ENCODE measurements around the gene SEC14L6. TPM values are rescaled to one million over a fixed set of nuclear protein-coding genes. Genes with fewer than 3 reads are reported as not detected.

SEC14L6 gene
- total RNA-seq, 1 donor from 2014 or later: not detected

DNA sequence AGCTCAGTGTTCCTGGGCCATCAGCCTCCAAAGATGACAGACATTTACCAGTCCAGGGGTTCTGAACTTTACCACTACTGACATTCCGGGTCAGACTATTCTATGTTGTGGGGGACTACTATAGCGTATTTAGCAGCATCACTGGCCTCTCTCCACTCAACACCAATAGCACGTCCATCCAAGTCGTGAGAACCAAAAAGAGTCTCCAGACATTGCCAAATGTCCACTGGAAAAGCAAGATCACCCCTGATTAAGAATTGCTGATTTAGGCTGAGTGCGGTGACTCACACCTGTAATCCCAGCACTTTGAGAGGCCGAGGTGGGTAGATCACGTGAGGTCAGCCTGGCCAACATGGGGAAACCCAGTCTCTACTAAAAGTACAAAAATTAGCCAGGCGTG is 39.9 kb upstream of the SEC14L6 start:
- Mint-ChIP-seq H3K27me3 (ENCODE audit: unreplicated experiment) (peaks cover 3% of the 10 kb centered on the region), H3K9me3 (ENCODE audit: unreplicated experiment) (no peaks in the 10 kb centered on the region), H3K4me3 (ENCODE audit: unreplicated experiment) (no peak overlapping the region), H3K4me1 (ENCODE audit: low read depth, unreplicated experiment) (no peaks in the 10 kb centered on the region), H3K27ac (ENCODE audit: unreplicated experiment) (no peak overlapping the region), H3K36me3 (ENCODE audit: unreplicated experiment) (no peaks in the 10 kb centered on the region)
- no peak for DNase-seq
- TF ChIP-seq, protein P1, sequence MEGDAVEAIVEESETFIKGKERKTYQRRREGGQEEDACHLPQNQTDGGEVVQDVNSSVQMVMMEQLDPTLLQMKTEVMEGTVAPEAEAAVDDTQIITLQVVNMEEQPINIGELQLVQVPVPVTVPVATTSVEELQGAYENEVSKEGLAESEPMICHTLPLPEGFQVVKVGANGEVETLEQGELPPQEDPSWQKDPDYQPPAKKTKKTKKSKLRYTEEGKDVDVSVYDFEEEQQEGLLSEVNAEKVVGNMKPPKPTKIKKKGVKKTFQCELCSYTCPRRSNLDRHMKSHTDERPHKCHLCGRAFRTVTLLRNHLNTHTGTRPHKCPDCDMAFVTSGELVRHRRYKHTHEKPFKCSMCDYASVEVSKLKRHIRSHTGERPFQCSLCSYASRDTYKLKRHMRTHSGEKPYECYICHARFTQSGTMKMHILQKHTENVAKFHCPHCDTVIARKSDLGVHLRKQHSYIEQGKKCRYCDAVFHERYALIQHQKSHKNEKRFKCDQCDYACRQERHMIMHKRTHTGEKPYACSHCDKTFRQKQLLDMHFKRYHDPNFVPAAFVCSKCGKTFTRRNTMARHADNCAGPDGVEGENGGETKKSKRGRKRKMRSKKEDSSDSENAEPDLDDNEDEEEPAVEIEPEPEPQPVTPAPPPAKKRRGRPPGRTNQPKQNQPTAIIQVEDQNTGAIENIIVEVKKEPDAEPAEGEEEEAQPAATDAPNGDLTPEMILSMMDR (IDR thresholded peaks at IDR 0.05; ENCODE audit: partially characterized antibody, unreplicated experiment): no peak

DNA sequence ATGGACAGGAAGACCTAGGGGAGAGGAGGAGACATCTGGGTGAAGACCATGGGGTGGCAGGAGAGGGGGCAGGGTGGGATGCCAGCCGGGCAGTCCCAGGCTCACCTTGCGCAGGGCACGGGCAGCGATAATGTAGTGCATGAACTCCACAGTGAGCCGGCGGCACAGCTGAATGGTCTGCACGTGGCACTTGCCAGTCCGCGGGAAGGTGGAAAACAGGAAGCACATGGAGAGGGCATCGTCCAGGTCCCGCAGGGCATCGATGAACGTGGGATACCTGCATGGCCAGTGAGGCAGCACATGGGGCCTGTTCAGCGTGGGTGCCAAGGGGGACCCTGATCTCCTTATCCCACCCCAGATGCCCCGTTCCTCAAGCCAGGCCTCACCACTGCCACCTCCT is 37.9 kb upstream of the SEC14L6 start:
- Mint-ChIP-seq H3K4me1 (ENCODE audit: low read depth, unreplicated experiment) (no peaks in the 10 kb centered on the region), H3K4me3 (ENCODE audit: unreplicated experiment) (no peak overlapping the region), H3K27ac (ENCODE audit: unreplicated experiment) (no peak overlapping the region), H3K36me3 (ENCODE audit: unreplicated experiment) (no peaks in the 10 kb centered on the region), H3K27me3 (ENCODE audit: unreplicated experiment) (peaks cover 3% of the 10 kb centered on the region), H3K9me3 (ENCODE audit: unreplicated experiment) (no peaks in the 10 kb centered on the region)
- TF ChIP-seq, protein P1 (IDR thresholded peaks at IDR 0.05; ENCODE audit: partially characterized antibody, unreplicated experiment): no peak
- DNase-seq: no peak

- Mint-ChIP-seq H3K4me3 (ENCODE audit: unreplicated experiment) (no peak overlapping the region), H3K27ac (ENCODE audit: unreplicated experiment) (no peak overlapping the region), H3K36me3 (ENCODE audit: unreplicated experiment) (no peaks in the 10 kb centered on the region)
These were observed 36.4 kb upstream of the SEC14L6 start for GRCh38 chr22:30582788-30583545.

DNA sequence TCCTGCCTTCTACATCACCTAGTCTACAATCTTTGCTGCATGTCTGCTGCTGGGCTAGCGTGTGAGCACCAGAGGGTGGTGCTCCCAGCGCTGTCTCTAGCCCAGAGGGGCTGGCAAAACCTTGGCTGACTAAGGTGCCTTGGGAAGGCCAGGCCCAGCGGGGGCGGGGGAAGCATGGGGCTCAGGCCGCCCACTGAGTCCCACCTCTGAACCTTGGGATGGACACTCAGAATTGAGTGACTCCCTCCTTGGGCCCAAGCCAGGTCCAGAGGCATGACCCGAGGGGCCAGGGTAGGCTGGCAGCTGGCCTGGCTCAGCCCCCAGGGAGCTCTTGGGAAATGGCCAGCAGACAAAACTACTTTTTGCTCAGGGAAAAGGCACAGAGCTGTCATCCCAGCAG is 35.5 kb upstream of the SEC14L6 start:
- Mint-ChIP-seq H3K4me3 (ENCODE audit: unreplicated experiment) (no peak overlapping the region), H3K9me3 (ENCODE audit: unreplicated experiment) (peaks cover 2% of the 10 kb centered on the region), H3K27ac (ENCODE audit: unreplicated experiment) (no peak overlapping the region), H3K36me3 (ENCODE audit: unreplicated experiment) (no peaks in the 10 kb centered on the region), H3K27me3 (ENCODE audit: unreplicated experiment) (peaks cover 3% of the 10 kb centered on the region), H3K4me1 (ENCODE audit: low read depth, unreplicated experiment) (no peaks in the 10 kb centered on the region)
- TF ChIP-seq, protein P1 (IDR thresholded peaks at IDR 0.05; ENCODE audit: partially characterized antibody, unreplicated experiment): no peak
- no peak for DNase-seq

More at GRCh38 chr22:30582788-30583545, 36.4 kb upstream of the SEC14L6 start:
- TF ChIP-seq, protein P1 (IDR thresholded peaks at IDR 0.05; ENCODE audit: partially characterized antibody, unreplicated experiment): no peak
- Mint-ChIP-seq H3K9me3 (ENCODE audit: unreplicated experiment) (no peaks in the 10 kb centered on the region), H3K27me3 (ENCODE audit: unreplicated experiment) (peaks cover 3% of the 10 kb centered on the region), H3K4me1 (ENCODE audit: low read depth, unreplicated experiment) (no peaks in the 10 kb centered on the region)
- DNase-seq: no peak

- Mint-ChIP-seq H3K27me3 (ENCODE audit: unreplicated experiment) (peaks cover 3% of the 10 kb centered on the region), H3K9me3 (ENCODE audit: unreplicated experiment) (peaks cover 2% of the 10 kb centered on the region), H3K4me3 (ENCODE audit: unreplicated experiment) (no peak overlapping the region), H3K36me3 (ENCODE audit: unreplicated experiment) (no peaks in the 10 kb centered on the region), H3K27ac (ENCODE audit: unreplicated experiment) (no peak overlapping the region), H3K4me1 (ENCODE audit: low read depth, unreplicated experiment) (no peaks in the 10 kb centered on the region)
- TF ChIP-seq, protein P1 (IDR thresholded peaks at IDR 0.05; ENCODE audit: partially characterized antibody, unreplicated experiment): no peak
- no peak for DNase-seq
These were observed 34.4 kb upstream of the SEC14L6 start for GRCh38 chr22:30580896-30581295.
